Left kidney (tissue), 2 donors: Measurements from ENCODE around the gene IQGAP3. TPM values are rescaled to one million over a fixed set of nuclear protein-coding genes. Genes with fewer than 3 reads are reported as not detected.

Experiments
- DNase-seq: peaks from one replicate; pipeline ENCODE4 v3.0.0-alpha.2; 2013
- polyA plus RNA-seq: library from polyadenylated mRNA; unstranded; fragments of 120-200 nt; gene quantifications from one replicate; pipeline ENCODE4 v1.2.1, GENCODE V29; 2013; ENCODE audit not compliant: insufficient read length

Gene IQGAP3
- polyA plus RNA-seq, 1 donor = 22.8 TPM

DNA sequence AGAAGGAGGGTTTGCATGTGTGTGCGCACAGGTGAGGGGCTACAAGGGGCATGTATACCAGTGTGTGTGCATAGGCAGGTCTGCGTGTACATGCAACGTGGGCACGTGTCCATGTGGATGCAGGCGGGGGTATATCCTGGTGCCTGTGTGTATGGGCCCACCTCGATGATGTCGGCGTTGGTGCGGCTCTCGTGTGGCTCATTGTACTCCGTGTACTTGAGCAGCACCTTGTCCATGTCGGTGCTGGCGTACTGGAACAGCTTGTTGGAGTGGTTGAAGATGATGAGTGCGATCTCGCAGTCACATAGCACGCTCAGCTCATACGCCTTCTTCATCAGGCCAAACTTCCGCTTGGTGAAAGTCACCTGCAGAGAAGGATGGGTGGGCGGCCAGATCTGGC lies 90.1 kb downstream of the IQGAP3 start:
- no peak for DNase-seq

DNA sequence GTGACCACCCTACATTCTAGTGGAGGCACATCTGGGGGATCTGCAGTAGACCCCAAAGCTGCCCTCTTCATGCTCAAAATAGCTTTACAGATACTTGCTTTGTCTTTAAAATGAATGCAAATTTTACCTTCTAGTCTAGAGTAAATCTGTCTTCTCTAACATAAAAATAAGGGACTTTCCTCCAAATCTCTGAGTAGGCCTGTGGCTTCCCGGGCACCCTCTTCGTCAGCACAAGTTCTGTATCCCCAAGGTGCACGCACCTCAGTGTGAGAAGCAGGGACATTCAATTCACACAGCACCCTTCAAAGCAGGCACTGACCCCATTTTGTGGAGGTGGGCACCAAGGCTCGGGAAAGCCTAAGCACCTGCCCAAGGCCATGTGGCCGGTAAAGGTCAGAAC lies 90.8 kb downstream of the IQGAP3 start:
- no peak for DNase-seq

DNA sequence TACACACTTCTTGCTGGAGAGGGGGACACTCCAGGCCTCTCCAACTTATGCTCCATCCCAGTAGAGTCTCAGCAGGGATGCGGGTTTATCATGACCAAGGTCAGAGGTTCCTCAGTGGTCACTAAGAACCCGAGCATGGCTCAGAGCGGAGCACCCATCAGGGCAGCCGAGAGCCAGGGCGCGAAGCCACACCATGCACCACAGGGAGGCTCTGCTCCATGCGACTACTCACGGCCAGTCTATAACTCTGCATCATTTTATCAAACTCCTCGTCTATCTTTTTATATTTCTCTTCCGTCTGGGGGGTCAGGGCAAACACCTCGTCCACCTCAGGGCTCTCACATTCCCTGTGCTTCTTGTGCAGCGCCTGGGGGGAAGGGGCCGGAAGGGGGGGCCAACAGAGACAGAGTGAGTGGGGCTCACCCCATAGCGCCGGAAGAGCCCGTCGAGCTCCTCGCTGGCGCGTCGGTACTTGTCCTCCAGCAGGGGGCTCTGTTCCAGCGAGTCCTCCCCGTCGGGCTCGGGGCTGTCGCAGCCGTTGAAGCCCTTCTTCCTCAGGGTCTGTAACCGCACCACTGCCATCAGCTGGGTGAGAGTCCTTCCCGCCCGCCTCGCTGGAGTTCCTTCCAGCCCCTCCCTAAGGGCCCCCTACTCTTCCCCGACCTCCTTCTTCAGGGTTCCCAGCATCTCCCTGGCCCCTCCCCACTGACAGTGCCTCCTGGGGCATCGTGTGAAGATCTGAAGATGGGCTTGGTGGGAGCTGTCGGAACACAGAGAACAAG lies 91.8 kb downstream of the IQGAP3 start:
- DNase-seq = no peak

DNA sequence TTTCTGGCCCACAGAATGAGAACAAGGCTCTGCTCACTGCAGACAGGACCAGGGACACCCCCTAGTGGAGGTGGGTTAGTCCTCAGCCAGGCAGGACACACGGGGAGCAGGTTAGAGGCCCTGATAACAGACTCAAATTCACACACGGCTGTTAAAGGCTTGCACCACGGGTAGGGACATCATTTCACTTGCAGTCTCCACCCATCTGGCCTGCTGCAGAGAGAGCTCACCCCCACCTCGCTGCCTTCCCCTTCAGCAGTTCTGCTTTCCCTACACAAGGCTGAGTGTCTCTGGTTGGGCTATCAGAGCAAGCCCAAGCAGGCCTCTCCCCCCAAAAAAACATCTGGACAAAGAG lies 92.4 kb downstream of the IQGAP3 start:
- no peak for DNase-seq

- DNase-seq = no peak
Measured at GRCh38 chr1:156479093-156480015, 93.0 kb downstream of the IQGAP3 start.

GRCh38 chr1:156478250-156478627 lies 94.1 kb downstream of the IQGAP3 start:
- no peak for DNase-seq

- DNase-seq = no peak
Measured at GRCh38 chr1:156477526-156478249, 94.7 kb downstream of the IQGAP3 start.

DNA sequence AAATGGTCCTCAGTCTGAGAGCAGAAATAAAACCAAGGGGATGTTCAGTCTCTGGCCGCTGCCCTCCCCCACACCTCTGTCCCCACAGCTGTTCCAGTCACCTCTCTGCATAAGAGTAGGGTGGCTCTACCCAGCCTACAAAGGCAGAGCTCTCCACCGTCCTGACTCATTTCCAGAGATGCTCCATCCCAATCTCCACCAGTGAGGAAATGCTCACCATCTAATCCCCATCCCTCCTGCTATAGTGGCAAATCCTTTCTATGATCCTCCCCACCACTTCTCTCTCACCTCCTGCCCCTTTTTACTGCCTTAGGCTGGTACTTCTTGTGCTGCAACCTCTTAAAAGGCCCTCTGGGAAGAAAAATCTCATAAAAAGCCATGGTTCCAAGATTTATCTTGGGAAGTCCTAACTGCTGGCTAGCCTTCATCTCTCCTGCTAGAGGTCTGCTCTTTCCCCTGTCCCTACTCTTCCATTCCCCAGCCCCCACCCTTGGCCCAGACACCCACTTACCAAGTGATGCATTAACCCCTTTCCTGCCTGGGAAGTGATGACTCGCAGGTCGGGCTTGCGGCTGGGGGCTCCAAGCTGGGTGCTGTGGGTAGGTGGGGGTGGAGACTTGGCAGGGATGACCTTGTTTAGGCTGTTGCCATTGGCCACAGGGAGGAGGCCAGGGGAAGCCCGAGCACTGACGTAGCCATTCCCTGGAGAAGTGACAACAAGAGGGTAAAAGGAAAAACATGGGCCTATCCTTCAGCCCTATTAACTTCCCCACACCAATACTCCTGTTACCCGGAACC lies 95.7 kb downstream of the IQGAP3 start:
- DNase-seq = no peak

DNA sequence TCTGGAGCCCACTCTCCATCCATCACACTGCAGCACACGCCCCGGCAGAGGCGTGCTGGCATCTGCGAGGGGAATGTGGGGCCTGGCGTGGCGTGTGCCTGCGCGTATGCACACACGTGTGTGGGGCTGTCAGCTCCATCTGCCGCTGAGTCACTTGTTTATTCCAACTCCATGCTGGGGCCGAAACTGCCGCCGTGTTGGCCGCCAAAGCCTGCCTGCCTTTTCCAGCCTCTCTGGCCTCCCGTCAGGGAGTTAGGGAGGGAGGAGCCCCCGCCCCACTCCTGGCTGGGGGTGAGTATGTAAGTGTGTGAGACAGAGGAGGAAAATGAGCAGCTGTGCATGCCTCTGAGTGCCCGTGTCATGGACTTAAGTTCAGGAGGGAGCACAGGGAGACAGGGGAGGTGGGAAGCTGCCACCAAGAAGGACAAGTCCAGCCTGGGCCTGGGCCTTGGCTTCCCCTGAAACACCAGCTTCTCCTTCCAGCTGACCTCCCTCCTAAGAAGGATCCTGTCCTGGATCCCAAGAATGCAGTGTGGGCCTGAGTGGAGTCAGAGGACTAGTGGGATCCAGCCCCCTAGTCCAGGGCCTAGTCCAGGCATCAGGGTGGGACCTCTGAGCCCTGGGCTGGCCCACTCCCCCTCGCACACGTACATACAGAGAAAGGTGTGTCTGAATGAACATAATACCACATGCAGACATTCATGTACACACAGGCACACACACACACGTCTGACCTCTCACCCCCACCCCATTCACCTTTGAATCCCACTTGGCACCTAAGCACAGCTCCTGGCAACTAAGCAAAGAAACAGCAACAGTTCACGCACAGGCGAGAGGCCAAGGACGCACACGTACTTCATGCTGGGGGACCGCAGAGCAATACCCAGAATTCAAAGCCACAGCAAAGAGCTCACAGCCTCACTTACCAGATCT lies 96.5 kb downstream of the IQGAP3 start:
- DNase-seq = no peak

Other genes starting within 250 kb of the IQGAP3 start
- gene CCT3, start 234.3 kb downstream of the IQGAP3 start, polyA plus RNA-seq = 326 TPM
- gene TSACC, start 234.0 kb downstream of the IQGAP3 start, polyA plus RNA-seq = 1.2 TPM
- gene RHBG, start 203.4 kb downstream of the IQGAP3 start, polyA plus RNA-seq = 16.0 TPM
- 22.5 TPM for gene MEF2D, start 71.8 kb downstream of the IQGAP3 start, polyA plus RNA-seq
- 1.6 TPM for gene TTC24, start 7.2 kb upstream of the IQGAP3 start, polyA plus RNA-seq
- 62.1 TPM for gene NAXE, start 19.2 kb upstream of the IQGAP3 start, polyA plus RNA-seq
- gene GPATCH4, start 28.9 kb upstream of the IQGAP3 start, polyA plus RNA-seq = 36.9 TPM
- 0.63 TPM for gene HAPLN2, start 46.9 kb upstream of the IQGAP3 start, polyA plus RNA-seq
- gene BCAN, start 69.6 kb upstream of the IQGAP3 start, polyA plus RNA-seq = 0.08 TPM
- 146 TPM for gene NES, start 104.8 kb upstream of the IQGAP3 start, polyA plus RNA-seq
- 85.6 TPM for gene CRABP2, start 133.0 kb upstream of the IQGAP3 start, polyA plus RNA-seq
- 48.4 TPM for gene METTL25B, start 155.9 kb upstream of the IQGAP3 start, polyA plus RNA-seq
- 48.5 TPM for gene ISG20L2, start 156.2 kb upstream of the IQGAP3 start, polyA plus RNA-seq
- 62.5 TPM for gene MRPL24, start 168.5 kb upstream of the IQGAP3 start, polyA plus RNA-seq
- gene HDGF, start 179.1 kb upstream of the IQGAP3 start, polyA plus RNA-seq = 248 TPM
- 116 TPM for gene PRCC, start 195.0 kb upstream of the IQGAP3 start, polyA plus RNA-seq
- 0.52 TPM for gene SH2D2A, start 244.3 kb upstream of the IQGAP3 start, polyA plus RNA-seq